Measurements from ENCODE around the gene IL10. TPM values are rescaled to one million over a fixed set of nuclear protein-coding genes. Genes with fewer than 3 reads are reported as not detected.
A peak's percentile ranks its signal among the peaks of the same experiment; 100 is the strongest.

The IL10 gene
- not detected in 2 replicates for total RNA-seq

DNA sequence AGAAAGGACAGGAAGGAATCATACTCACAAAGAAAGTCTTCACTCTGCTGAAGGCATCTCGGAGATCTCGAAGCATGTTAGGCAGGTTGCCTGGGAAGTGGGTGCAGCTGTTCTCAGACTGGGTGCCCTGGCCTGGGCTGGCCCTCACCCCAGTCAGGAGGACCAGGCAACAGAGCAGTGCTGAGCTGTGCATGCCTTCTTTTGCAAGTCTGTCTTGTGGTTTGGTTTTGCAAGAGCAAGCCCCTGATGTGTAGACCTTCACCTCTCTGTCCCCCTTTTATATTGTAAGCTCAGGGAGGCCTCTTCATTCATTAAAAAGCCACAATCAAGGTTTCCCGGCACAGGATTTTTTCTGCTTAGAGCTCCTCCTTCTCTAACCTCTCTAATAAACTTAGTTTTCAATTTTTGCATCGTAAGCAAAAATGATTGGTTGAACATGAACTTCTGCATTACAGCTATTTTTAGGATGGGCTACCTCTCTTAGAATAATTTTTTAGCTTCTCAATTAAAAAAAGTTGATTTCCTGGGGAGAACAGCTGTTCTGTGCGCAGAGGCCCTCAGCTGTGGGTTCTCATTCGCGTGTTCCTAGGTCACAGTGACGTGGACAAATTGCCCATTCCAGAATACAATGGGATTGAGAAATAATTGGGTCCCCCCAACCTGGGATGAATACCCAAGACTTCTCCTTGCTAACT is at the start of gene IL10:
Gene IL10 (minus strand): TSS at position 252 of the 695 bp plus-strand sequence. CDS start 59 bp downstream, at position 193.
- DNase-seq (ENCODE audit: low read depth) = peak; percentile 70

DNA sequence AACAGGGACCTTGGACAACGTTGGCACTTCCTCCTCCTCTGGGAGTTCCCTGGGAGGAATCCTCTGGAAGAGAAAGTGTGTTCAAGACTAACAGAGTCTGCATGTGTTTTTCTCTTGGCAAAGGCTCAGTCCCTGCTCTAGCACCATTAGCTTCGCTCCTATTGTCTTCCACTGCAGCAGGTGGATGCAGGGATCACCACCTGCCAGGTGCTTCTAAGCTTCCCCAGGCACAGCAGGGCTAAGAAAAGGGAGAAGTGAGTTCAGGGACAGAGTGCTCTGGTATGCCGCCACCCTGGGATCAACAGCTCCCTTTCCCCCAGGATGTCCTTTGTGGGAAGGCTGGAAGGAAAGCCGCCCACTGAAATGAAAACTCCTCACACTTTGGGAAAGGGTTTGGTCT is 49.2 kb upstream of the IL10 start:
- DNase-seq (ENCODE audit: low read depth) = no peak

DNA sequence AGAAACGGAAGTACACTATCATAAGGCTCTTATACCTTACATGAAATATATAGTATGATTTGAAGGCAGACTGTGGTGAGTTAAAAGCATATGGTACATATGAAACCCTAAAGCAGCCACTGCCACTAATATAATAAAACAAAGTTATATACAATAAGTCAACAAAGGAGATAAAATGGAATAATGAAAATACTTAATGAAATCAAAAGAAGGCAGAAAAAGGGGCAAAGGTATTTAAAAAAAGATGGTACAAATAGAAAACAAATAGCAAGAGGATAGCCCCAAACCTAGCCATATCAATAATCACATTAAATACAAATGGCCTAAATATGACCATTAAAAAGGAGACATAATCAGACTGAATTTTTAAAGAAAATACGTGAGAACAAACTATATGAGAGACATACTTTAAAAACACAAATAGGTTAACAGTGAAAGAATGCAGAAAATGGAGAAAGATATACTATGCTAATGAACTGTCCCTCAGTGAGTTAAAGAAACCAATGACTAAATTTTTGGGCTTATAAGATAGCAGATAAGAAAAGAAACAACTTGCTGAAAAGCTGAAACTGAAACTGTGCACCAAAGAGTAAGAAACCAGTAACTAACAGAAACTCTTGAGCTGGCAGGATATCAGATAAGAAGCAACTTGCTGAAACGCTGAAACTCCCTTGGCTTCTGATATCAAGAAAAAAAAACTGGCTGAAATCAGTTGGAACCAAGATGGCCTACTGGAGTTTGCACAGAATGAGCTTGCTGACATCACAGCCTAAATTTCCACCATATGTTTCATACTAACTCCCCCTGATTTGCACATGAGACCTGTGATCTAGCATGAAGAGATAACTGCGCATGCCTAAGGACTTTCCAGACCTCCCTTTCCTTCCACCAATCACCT is 44.3 kb upstream of the IL10 start:
- no peak for DNase-seq (ENCODE audit: low read depth)

DNA sequence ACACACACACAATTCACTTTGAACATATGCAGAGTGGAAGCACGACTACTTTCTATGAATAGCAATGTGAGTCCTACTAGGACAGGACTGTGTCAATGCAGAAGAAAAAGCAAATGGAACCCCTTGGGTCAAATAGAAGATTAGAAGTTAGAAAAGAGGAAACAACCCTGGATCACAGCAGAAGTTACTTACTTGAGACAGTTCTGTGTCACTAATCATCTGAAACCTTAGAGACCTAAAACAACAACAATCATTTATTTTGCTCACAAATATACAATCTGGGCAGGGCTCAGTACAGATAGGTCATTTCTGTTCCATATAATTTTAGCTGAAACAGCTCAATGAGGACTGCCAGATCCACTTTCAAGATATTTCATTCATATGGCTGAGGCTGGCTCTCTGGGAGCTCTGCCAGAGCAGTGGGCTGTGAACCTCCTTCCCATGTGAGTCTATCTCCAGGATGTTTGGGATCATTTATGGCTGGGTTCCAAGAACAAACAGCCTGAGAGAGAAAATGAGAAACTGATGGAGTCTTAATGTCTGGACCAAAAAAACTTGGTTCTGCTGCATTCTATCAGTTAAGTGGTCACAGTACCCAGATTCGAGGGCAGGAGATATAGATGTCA is 42.5 kb upstream of the IL10 start:
- peak; percentile 82 for DNase-seq (ENCODE audit: low read depth)

DNA sequence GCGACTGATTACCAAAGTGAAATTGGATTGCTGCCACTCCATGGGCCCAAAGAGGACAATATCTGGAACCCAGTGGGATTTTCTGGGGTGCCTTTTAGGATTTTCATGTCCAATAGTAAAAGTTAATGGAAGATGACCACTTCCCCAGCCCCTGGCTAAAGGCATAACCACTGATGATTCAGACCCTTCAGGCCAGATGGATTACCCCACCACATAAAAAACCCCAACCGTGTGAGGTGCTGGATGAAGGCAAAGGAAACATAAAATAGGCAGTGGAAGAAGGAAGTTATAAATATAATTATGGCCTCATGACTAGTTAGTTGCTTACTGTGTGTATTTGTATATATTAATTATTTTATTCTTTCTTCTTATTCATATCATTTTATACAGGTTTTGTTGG is 40.2 kb upstream of the IL10 start:
- DNase-seq (ENCODE audit: low read depth) = no peak

- DNase-seq (ENCODE audit: low read depth) = peak; percentile 53
Observed at GRCh38 chr1:206809504-206810084, 37.3 kb upstream of the IL10 start.

DNA sequence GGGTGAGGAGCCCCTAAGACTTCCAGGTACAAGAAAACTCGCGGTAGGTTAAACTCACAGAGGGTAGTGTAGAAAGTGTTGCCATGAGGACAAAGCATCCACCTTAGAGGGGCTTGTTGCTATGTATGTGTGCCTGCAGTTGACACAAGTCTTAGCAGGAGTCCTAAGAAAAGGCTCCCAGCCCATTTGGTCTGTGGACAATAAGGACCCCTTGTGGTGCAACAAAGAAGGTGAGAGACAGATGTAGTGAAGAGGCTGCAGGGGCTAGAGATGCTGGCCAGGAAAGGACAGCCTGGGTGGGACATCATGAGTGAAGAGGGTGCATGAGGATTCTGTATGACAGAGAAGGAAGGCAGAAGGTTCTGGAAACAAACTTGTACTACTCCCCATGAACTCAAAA is 36.3 kb upstream of the IL10 start:
- DNase-seq (ENCODE audit: low read depth) = peak; percentile 55

DNA sequence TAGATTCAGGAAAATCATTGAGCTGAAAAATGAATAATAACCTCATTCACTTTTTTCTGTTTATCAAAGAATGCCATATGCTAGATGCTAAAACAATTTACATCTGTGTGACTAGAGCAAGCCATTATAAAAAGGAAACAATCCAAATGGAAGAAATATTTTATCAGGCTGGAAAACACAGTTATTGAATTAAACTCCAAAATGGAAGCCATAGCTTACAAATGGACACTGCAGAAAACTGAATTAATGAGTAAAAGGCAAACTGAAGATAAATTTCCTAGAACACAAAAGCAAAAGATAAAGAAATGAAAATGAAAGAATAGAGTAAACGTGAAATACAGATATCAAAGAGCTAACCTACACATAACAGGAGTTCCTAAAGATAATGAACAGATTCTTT is 33.1 kb upstream of the IL10 start:
- no peak for DNase-seq (ENCODE audit: low read depth)

GRCh38 chr1:206804156-206804737 is 32.0 kb upstream of the IL10 start:
- no peak for DNase-seq (ENCODE audit: low read depth)

DNA sequence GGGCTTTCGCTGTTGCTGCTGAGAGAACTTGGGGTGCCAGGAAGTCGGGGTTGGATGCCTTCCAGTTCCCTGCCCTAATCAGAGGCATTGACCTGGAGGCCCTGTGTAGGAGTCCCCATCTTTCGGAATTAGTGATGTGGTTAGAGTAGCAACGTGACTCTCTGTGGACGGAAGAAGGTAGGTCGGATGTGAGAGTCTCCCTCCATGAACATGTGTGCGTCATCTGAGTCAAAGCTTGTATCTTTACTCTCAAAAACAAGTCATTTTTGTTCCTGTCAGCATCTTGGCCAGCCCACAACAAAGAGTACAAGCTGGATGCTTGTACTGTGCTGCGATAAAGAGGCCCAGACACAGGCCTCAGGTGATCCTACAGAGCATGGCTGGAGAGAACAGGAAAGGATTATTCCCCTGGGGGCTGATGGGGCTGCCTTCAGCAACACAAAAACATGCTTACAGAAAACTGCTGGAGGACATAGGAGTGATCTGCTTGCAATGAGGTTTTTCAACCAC is 31.0 kb upstream of the IL10 start:
- no peak for DNase-seq (ENCODE audit: low read depth)

DNA sequence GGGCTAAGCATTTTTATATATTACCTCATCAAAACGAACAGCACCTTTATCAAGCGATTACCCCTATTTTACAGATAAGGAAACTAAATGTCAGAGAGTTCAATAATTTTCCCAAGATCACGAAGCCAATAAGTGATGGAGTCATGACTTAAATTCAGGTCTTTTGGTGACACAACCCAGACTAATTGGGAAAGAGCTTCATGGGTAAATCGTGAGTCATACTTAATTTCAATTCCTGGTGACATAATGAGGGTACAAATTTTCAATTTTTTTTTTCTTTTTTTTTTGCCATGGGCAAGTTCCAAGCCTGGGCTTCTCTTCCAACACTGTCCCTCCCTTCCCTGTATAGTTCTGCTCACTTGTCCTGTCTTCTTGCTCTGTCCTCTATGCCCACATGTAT is 30.1 kb upstream of the IL10 start:
- no peak for DNase-seq (ENCODE audit: low read depth)

- peak; percentile 39 for DNase-seq (ENCODE audit: low read depth)
Observed at GRCh38 chr1:206801467-206801866, 29.2 kb upstream of the IL10 start.

GRCh38 chr1:206800891-206801290 is 28.6 kb upstream of the IL10 start:
- DNase-seq (ENCODE audit: low read depth) = no peak

DNA sequence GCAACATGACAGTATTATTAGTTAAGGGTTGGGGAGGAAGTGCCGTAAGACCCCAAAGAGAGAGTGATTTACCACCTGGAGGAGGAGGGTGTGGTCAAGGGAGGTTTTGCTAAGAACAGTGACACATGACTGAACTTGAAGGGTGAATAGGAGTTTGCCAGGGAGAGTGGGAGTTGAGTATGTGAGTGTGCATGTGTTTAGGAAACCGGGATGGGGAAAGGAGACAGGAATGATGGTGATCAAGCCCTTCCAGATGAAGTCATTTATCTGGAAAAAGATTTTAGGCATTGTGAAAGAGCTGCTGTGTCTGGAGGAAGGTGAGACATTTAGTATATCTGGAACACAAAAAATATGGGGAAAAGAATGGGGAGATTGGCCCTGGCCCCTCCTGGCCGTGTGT is 28.1 kb upstream of the IL10 start:
- peak; percentile 25 for DNase-seq (ENCODE audit: low read depth)

DNA sequence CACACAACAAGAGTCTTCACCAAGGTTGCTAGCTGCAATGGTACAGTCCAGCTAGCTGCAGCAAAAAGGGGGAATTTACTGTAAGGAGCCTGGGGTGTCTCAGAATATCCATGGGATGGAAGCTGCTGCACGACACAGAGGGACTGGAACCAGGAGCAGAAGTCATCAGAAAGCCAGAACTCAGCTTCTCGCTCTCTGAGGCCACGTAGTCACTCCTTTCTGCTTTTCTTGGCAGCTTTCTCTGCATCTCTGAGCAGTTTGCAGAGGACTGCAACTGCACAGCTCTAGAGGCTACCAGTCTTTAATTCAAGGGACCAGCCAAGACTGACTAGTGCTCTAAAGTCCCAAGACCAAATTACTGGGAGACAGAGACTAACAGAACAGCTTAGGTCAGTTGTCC is 27.0 kb upstream of the IL10 start:
- no peak for DNase-seq (ENCODE audit: low read depth)

DNA sequence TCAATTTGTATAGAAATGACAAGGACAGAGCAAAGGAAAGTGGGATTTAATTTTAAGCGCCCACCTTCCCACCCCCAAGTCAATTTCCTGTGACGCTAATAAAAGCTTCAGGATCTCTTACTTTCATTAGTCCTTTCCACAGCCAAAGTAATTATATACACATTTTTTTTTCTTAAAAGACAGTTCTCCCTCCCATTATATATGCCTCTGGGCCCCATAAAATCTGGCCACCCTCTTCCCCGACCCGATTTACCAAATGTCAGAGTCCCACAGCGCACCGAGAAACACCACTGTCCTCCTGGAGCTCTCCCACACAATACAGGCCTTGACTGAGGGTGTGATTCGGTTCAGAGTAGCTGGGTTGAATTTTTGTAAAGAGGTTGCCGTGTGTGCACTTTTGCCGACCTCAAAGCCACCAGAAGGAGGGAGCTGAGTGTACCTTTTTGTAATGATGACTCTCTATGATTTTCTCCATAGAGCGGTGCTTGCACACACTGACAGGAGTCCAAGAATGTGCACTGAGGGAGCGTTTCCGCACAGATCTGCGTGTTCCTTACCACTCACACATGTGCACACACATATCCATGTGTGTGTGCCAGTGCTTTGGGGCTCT is 26.2 kb upstream of the IL10 start:
- no peak for DNase-seq (ENCODE audit: low read depth)

GRCh38 chr1:206797534-206798383 is 25.5 kb upstream of the IL10 start:
- DNase-seq (ENCODE audit: low read depth) = no peak

DNA sequence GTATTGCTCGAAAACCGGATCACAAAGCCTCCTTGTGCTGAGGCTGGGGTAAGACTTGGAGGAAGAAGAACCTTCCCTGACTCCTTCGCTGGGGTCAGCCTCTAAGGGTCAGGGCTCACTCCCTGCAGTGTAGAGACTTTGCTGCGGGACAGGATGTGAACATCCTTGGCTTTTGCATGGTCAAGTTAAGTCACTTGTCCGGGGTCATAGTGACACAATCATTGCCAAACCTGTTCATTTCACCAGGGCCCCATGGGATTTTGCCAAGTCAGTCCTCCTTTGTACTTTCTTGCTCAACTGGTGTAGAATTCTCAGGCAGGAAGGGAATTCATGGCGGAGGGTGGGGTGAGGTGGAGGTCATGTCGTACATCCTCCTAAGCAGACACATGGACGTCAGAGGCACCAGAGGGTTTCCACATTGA is 24.7 kb upstream of the IL10 start:
- DNase-seq (ENCODE audit: low read depth) = no peak

GRCh38 chr1:206796116-206796515 is 23.8 kb upstream of the IL10 start:
- peak; percentile 54 for DNase-seq (ENCODE audit: low read depth)

GRCh38 chr1:206794294-206794908 is 22.1 kb upstream of the IL10 start:
- DNase-seq (ENCODE audit: low read depth) = no peak
